ENCODE measurements around the gene PLEKHM3.
"Not testable (repeated sequence)": the region's sequence is repeated elsewhere in the genome, so short reads cannot be mapped to it uniquely, and the experiment has no call there.

Gene PLEKHM3

DNA sequence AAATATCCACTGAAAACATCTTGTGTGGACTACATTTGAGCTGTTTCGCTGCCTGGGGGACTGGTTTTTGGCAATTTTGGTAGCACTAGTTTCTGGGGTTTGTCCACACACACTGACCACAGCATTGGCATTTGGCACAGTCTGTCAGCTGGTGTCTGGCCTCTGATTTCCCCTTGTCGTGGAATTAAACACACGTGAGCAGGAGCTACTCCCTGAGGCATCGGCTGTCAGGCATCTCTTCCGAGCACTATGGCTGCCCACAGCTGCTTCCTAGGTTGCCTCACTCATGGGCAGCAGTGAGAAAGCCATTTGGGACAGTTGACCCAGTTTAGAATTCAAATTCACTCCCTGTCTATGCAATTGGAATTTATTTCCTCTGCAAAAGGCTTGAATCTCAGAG lies 208.8 kb downstream of the PLEKHM3 start:
- no peak for DNase-seq

DNA sequence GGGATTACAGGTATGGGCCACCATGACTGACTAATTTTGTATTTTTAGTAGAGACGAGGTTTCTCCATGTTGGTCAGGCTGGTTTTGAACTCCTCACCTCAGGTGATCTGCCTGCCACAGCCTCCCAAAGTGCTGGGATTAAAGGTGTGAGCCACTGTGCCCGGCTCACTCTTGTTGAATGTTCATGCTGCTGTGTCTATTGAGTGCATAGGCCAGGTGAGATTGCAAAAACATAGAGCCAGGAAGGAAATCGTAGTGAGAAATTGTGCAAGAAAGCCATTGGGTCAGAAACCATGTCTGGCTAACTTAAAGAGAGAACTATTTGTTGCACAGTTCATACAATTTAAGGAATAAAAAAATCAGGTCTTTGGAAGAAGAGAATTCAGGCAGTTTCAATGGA lies 210.1 kb downstream of the PLEKHM3 start:
- DNase-seq, result no peak

DNA sequence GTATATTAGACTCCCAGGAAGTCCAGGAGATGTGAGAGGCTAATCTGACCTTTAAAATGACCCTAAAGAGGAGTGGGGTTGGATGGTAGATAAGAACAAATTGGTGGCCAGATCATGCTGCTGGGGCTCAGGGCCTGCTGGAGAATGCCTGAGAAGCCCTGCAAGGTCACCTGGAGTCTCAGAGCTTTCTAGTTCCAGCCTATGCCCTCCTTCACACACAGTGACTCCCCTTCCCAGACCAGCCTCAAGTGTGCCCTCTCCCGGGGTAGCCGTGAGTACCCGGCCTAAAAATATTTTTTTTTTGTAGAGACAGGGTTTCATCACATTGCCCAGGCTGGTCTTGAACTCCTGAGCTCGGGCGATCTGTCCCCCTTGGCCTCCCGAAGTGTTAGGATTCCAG lies 211.4 kb downstream of the PLEKHM3 start:
- DNase-seq, result no peak

DNA sequence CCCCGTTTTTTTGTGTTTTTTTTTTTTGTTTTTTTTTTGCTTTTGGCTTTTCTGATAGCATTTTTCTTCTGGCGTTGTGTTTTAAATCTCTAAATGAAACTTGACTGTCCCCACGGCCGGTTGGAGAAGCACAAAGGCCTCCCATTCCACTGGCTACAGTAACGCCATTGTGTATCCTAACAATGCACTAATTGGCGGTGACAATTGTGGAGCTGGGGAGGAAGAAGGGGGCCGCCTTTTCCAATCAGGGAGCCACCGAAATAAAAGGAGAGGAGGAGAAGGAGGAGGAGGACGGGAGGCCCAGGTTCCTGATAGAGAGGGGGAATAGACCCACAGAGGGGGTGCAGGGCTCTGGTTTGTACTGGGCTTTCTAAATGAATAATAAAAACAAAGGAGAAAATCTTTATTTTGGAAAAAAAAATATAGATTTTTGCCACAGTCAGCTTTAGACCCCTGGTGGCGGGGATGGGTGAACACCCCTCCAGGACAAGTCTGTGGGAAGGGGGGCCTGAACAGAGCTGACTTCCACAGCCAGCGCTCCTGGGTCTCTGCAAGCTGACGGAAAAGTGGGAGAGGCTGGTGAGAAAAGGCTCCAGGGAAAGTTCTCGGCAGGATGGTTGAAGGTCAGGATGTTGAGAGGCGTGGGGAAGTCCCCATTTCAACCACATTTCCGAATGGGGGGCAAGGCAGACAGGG lies 212.0 kb downstream of the PLEKHM3 start:
- DNase-seq, result no peak

DNA sequence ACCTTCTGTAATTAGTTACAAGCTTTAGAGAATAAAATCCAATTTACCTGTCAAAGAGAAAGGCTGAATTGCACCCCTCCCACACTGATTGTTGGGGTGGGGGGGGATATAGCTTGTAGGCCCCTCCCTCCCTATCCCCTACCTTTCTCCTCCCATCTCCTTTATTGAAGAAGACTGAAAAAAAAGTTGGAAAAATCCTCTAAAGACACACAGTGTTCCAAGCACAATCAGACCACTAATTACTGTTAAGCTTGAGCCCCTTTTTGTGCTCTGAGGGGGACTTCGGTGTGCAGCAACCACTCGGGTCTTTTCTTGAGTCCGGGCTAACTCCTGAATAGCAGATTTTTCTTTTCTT lies 212.6 kb downstream of the PLEKHM3 start:
- no peak for DNase-seq

DNA sequence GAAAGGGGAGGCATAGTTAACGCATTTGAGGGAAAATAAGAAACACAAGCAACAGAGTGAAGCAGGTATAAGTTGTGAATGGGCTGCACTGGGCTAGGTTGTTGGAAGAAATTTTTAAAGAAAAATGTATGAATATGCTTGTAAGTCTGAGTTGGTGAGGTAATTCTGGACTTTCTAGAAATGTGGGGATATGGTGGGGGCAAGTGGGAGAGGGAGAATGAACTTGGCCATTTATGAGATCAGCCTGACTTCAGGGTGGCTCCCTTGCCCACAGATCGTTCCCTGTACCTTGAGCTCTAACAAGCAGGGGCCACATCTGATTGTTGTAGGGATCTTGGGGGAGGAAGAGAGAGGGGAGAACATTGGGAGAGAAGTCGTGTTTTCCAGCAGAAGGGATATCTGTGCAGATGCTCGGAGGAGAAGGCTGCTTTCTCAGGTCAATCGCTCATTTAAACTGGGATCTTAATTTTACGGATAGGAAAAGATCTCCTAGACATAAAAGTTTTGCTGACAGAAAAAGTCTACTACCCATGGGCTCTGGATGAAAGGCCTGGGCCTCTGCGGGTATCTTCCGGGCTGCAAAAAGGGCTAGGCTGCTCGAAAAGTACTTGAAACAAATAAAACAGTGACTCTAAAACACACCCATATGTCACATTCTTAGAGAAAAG lies 213.1 kb downstream of the PLEKHM3 start:
- DNase-seq, result no peak

DNA sequence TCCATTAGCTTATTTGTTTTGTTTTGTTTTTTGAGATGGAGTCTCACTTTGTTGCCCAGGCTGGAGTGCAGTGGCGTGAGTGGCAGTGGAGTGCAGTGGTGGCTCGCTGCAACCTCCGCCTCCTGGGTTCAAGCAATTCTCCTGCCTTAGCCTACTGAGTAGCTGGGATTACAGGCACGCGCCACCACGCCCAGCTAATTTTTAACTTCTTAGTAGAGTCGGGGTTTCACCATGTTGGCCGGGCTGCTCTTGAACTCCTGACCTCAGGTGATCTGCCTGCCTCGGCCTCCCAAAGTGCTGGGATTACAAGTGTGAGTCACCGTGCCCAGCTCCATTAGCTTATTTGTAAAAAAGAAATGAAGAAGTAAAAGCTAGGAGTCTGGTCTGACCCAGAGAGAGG lies 213.7 kb downstream of the PLEKHM3 start:
- DNase-seq, result not testable (repeated sequence)

- no peak for DNase-seq
Observed at GRCh38 chr2:207810200-207810788, 215.0 kb downstream of the PLEKHM3 start.

DNA sequence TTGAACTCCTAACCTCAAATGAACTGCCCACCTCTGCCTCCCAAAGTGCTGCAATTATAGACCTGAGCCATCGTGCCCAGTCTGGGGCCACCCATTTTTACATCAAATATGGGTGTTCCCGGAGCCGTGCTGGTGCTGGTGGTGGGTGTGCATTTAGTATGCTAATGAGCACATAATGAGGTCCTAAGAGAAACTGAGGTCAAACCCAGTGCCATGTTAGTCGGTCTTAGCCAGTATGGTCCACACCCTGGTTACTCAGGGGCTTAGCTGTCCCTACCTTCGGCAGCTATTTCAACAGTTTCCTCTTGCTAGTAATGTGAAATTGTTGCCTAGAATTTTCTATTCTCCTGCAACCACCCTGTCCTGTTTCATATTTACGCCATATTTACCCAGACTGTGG lies 217.2 kb downstream of the PLEKHM3 start:
- DNase-seq, result no peak

GRCh38 chr2:207807516-207807915 lies 217.8 kb downstream of the PLEKHM3 start:
- DNase-seq, result no peak

DNA sequence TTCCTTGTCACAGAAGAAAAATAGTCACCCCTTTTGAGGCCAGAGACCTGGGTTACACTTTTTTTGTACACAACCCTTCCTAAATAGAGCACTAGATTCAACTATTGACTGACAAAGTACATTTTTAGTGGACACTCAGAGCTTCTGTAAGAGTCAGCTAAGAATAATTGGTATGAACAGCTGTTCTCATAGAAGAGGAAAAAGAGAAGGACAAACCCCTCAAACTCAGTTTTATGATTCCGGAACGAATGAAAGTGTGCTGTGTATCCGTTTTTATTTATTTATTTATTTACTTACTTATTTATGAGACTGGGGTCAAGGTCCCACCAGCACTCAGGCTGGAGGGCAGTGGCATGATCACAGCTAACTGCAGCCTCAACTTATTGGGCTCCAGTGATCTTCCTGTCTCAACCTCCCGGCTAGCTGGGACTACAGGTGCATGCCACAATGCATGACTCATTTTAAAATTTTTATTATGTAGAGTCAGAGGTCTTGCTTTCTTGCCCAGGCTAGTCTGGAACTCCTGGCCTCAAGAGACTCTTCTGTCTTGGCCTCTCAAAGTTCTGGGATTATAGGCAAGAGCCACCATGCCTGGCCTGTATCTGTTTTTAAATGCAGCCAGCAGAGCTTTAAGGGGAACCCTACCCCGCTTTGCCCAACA lies 219.6 kb downstream of the PLEKHM3 start:
- no peak for DNase-seq

DNA sequence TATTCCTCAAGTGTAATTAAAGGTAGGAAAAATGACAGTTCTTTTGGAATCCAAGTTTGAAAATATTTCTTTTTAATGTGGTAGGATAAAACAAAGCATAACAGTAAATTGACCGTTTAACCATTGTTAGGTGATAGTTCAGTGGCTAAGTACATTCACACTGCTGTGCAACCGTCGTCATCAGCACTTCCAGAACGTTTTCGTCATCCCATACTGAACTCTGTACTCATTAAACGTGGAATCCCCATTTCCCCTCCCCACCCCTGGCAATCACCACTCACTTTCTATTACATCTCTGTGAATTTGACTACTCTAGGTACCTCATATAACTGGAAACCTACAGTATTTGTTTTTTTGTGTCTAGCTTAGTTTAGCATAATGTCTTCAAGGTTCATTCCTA lies 222.7 kb downstream of the PLEKHM3 start:
- no peak for DNase-seq

GRCh38 chr2:207801259-207801658 lies 224.1 kb downstream of the PLEKHM3 start:
- DNase-seq, result no peak

DNA sequence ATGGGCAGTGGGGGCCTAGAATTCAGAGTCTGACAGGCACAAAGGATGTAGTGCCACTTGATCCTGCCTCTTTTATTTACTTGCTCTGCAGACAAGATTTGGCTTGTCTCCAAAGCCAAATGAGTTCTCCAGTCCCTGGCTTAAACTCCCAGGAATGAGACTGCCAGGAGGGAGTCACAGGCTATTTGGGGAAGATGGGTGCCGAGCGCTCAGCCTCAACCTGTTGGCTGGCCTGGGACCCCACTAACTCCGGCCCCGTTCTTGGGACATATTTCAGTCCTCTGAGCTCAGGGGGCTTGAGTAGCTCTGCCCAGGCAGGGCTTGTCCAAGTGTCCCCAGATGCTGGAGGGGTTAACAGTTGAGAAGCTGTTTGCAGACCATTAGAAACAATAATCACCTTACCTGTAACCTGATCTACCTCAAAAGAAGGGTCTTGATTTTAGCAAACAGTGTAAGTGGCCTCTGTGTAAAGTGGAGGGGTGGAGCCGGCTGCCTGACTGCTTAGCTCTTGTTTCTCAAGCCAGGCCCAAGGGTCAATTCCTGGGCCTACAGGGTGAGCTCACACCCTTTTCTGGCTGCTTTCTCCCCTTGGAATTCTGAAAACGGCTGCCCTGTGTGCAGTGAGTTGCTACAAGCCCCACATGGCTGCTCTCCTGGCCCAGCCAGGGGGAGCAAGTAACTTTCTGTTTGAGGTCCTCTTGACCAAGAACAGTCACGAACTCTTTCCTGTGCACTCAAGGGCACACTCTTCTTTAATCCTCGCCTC lies 228.6 kb downstream of the PLEKHM3 start:
- peak; percentile 17 for DNase-seq

DNA sequence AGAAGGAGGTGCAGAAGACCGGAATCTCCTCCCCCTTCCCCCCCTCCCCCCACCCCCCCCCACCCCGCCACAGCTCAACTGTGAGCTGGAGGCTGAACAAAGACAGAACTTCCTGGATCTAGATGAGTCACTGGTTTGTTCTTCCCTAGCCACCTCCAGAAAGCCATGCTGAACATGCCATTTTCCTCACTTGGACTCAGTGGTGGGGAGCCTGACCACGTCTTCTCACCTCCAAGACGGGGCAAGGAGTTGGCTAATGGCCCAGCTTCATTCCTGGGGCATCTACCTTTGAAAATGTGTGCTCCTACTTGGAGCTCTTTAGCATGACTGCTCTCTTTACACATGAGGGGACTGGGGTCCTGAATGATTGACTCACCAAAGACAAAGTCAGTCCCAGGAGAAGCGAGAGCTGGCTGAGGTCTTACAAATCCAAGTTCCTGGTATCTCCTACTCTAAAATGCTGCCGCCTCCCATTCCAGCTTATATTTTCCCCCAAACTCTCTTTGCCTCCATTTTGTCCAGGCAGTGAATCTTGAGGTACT lies 233.0 kb downstream of the PLEKHM3 start:
- no peak for DNase-seq

- DNase-seq, result no peak
Observed at GRCh38 chr2:207791579-207792243, 233.6 kb downstream of the PLEKHM3 start.

DNA sequence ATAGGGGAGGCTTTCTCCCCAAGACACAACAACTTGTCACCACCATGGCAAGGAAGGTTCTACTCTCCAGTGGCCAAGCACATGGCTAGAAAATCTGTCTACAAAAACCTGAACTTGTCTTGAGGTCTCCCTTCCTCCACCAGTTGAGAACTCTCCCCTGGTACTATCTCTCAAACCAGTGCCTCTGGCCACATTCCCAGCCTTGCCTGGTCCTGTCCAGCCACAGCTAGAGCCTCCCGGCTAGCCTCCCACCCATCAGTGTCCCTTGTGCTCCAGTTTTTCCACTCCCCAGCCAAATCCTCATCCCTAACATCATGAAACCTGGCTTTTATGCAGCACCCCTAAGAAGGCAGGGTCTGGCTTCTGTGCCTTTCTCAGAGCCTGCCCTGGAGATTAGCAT lies 234.4 kb downstream of the PLEKHM3 start:
- no peak for DNase-seq

DNA sequence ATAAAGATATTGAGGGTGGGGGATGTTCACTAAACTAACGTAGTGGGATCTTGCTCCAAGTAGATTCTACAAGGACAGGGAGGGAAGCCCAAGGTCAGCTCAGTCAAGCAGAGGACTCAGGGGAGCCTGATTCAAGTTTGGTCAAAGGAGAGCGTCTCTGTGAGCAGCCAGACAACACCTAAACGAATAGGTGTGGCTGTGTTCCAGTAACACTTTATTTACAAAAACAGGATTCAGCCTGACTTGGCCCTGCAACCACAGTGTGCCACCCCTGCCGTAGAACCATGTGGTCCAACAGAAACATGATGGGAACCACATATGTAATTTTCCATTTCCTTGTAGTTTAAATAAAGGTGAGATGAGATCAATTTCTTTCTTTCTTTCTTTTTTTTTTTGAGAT lies 237.5 kb downstream of the PLEKHM3 start:
- DNase-seq, result no peak

DNA sequence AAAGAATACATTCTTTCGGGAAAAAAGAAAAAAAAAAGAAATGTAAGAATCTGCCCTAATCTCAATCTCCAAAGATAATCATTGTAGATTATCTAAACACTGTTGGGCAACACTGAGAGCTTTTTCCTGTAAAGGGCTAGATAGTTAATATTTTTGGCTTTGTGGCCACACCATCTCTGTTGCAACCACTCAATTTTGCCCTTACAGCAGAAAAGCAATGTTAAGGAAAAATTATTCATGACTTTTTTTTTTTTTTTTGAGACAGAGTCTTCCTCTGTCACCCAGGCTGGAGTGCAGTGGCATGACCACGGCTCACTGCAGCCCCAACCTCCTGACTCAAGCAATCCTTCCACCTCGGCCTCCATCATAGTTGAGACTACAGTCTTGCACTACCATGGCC lies 238.3 kb downstream of the PLEKHM3 start:
- DNase-seq, result no peak

DNA sequence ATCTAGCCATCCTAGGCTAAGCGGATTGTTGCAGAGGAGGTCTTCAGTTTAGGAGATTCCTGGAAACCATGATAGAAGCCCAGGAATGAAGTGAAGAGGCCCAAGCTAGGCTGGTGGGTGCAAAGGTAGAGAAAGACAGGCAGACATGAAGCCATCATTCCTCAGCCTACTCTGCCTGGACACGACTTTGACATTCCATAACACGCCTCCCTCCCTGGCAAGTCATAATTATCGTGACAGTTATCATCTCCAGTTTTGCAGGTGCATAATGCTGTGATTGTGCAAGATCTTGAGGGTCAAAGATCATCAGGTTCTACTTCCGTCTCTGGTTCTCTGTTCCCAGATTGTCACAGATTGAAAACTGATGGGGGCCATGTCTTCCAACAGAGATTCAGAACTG lies 240.4 kb downstream of the PLEKHM3 start:
- DNase-seq, result no peak

- no peak for DNase-seq
Observed at GRCh38 chr2:207783514-207783913, 241.8 kb downstream of the PLEKHM3 start.
